ENCODE results near the gene FBXW11. TPM values are rescaled to one million over a fixed set of nuclear protein-coding genes. Genes with fewer than 3 reads are reported as not detected.
"Not testable (repeated sequence)": the region's sequence is repeated elsewhere in the genome, so short reads cannot be mapped to it uniquely, and the experiment has no call there.

The FBXW11 gene
- total RNA-seq, 3 donors from 2014 or later: 60.3 to 81.5 (median 64.0) TPM

DNA sequence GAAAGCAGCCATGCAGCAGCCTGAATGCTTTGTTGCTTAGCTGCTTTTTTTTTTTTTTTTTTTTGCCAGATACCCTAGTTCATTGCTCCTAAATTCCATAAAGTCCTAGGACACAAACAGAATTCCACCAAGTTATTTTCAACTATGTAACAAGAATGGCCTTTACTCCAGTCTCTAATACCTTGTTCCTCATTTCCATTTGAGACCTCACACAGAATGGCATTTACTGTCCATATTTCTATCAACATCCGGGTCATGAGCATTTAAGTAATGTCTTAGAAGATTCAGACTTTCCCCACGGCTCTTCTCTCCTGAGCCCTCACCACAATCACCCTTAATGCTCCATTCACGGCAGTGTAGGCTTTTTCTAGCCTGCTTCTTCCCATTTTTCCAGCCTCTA lies 31.7 kb upstream of the FBXW11 start:
- no peaks in the 10 kb centered on the region for H3K27me3 ChIP-seq
- H3K9me3 ChIP-seq: no peaks in the 10 kb centered on the region
- H3K27ac ChIP-seq: no peak overlapping the region
- H3K36me3 ChIP-seq: no peaks in the 10 kb centered on the region
- no peak overlapping the region for H3K4me3 ChIP-seq
- H3K4me1 ChIP-seq: no peaks in the 10 kb centered on the region
- intact Hi-C loops (cut with DNase I; ENCODE audit: low total_unique reads): no loop called here
- no peak for DNase-seq (ENCODE audit: low spot score in 2 of 2)
- TF ChIP-seq POLR2AphosphoS5 (IDR thresholded peaks at IDR 0.05) (no peak), POLR2A (IDR thresholded peaks at IDR 0.05) (no peak)
- TF ChIP-seq, protein P1, sequence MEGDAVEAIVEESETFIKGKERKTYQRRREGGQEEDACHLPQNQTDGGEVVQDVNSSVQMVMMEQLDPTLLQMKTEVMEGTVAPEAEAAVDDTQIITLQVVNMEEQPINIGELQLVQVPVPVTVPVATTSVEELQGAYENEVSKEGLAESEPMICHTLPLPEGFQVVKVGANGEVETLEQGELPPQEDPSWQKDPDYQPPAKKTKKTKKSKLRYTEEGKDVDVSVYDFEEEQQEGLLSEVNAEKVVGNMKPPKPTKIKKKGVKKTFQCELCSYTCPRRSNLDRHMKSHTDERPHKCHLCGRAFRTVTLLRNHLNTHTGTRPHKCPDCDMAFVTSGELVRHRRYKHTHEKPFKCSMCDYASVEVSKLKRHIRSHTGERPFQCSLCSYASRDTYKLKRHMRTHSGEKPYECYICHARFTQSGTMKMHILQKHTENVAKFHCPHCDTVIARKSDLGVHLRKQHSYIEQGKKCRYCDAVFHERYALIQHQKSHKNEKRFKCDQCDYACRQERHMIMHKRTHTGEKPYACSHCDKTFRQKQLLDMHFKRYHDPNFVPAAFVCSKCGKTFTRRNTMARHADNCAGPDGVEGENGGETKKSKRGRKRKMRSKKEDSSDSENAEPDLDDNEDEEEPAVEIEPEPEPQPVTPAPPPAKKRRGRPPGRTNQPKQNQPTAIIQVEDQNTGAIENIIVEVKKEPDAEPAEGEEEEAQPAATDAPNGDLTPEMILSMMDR (IDR thresholded peaks at IDR 0.05): no peak

DNA sequence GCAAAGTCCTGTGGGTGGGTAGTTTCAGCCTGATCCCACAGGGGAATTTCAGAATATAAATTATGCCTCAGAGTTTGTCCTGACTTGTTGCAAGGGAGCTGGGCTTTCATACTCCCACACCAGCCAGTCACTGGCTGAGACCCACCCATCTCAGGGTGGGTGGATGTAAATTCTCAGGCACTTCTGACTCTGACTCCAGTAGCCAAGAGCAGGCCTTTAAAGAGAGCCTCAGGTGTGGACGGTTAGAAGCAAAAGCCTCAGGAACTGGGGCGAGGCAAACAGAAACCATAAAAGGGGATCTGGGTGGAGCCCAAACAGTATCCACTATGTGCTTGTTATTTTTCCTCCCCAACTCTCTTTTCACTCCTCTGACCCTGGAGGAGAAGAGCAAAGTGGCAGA lies 28.6 kb upstream of the FBXW11 start:
- H3K36me3 ChIP-seq: no peaks in the 10 kb centered on the region
- DNase-seq (ENCODE audit: low spot score in 2 of 2): no peak
- no peak overlapping the region for H3K4me3 ChIP-seq
- H3K4me1 ChIP-seq: no peaks in the 10 kb centered on the region
- TF ChIP-seq POLR2A (IDR thresholded peaks at IDR 0.05) (no peak), POLR2AphosphoS5 (IDR thresholded peaks at IDR 0.05) (no peak)
- TF ChIP-seq, protein P1 (IDR thresholded peaks at IDR 0.05): no peak
- no peaks in the 10 kb centered on the region for H3K27me3 ChIP-seq
- intact Hi-C loops (cut with DNase I; ENCODE audit: low total_unique reads): no loop called here
- H3K27ac ChIP-seq: no peak overlapping the region
- no peaks in the 10 kb centered on the region for H3K9me3 ChIP-seq

DNA sequence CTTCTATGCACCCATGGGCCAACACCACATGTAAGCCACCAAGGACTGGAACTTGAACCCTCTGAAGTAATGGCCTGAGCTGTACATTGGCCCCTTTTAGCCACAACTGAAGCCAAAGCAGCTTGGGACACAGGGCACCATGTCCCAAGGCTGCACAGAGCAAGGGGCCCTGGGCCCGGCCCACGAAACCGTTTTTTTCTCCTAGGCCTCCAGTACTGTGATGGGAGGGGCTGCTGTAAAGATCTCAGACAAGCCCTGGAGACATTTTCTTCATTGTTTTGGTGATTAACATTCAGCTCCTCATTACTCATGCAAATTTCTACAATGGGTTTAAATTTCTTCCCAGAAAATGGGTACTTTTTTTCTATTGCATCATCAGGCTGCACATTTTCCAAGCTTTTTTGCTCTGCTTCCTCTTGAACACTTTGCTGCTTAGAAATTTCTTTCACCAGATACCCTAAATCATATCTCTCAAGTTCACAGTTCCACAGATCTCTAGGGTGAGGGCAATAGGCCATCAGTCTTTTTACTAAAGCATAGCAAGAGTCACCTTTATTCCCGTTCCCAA lies 25.5 kb upstream of the FBXW11 start:
- intact Hi-C loops (cut with DNase I; ENCODE audit: low total_unique reads): no loop called here
- TF ChIP-seq POLR2AphosphoS5 (IDR thresholded peaks at IDR 0.05) (no peak), POLR2A (IDR thresholded peaks at IDR 0.05) (no peak)
- TF ChIP-seq, protein P1 (IDR thresholded peaks at IDR 0.05): no peak
- no peak overlapping the region for H3K27ac ChIP-seq

DNA sequence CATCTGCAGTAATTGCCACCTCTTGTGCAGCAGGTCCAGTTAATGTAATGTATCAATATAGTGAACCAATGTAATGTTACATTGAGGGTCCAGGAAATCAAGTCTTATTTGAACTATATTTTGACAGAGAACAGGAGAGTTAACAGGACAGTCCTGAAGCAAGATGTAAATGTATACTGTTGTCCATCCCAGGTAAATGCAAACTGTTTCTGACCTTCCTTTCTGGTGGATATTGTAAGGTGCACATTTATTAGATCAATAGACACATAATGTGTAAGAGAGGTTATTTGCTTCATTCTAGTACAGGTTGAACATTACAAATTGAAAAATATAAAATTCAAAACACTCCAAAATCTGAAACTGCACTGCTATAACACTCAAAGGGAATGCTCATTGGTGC lies 23.4 kb upstream of the FBXW11 start:
- Histone ChIP-seq H3K27me3 (no peaks in the 10 kb centered on the region), H3K9me3 (no peaks in the 10 kb centered on the region), H3K27ac (no peak overlapping the region), H3K4me3 (no peak overlapping the region), H3K4me1 (no peaks in the 10 kb centered on the region), H3K36me3 (no peaks in the 10 kb centered on the region)
- intact Hi-C loops (cut with DNase I; ENCODE audit: low total_unique reads): no loop called here
- DNase-seq (ENCODE audit: low spot score in 2 of 2): no peak
- TF ChIP-seq, protein P1 (IDR thresholded peaks at IDR 0.05): no peak
- no peak for TF ChIP-seq POLR2A (IDR thresholded peaks at IDR 0.05)
- no peak for TF ChIP-seq POLR2AphosphoS5 (IDR thresholded peaks at IDR 0.05)

More for the DNA sequence above, 25.5 kb upstream of the FBXW11 start:
- no peak overlapping the region for H3K4me3 ChIP-seq
- DNase-seq (ENCODE audit: low spot score in 2 of 2): no peak
- no peaks in the 10 kb centered on the region for H3K4me1 ChIP-seq
- no peaks in the 10 kb centered on the region for H3K9me3 ChIP-seq
- no peaks in the 10 kb centered on the region for H3K36me3 ChIP-seq
- H3K27me3 ChIP-seq: no peaks in the 10 kb centered on the region

DNA sequence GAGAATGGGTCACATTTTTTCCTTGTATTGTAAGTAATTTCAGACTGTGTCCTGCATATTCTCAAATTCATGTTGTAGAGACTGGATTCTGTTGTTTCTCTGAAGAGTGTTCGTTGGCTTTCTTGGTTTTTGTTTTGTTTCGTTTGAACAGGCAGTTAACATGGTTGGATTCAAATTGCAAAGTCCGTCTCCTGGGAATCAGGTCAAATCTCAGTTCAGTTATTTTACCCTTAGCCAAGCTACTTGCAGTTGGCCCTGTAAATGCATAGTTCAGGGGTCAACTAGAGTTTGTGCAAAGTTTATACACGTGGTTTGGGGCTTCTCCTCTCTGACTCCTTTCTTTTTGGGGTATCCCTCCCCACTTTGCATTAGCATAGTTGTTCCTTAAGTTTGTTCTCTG lies 21.7 kb upstream of the FBXW11 start:
- no peaks in the 10 kb centered on the region for H3K27me3 ChIP-seq
- no peaks in the 10 kb centered on the region for H3K4me1 ChIP-seq
- no peak overlapping the region for H3K27ac ChIP-seq
- no peak for TF ChIP-seq POLR2AphosphoS5 (IDR thresholded peaks at IDR 0.05)
- TF ChIP-seq, protein P1 (IDR thresholded peaks at IDR 0.05): no peak
- TF ChIP-seq POLR2A (IDR thresholded peaks at IDR 0.05): no peak
- H3K4me3 ChIP-seq: no peak overlapping the region
- no peaks in the 10 kb centered on the region for H3K9me3 ChIP-seq
- no peak for DNase-seq (ENCODE audit: low spot score in 2 of 2)
- intact Hi-C loops (cut with DNase I; ENCODE audit: low total_unique reads): no loop called here
- H3K36me3 ChIP-seq: no peaks in the 10 kb centered on the region

DNA sequence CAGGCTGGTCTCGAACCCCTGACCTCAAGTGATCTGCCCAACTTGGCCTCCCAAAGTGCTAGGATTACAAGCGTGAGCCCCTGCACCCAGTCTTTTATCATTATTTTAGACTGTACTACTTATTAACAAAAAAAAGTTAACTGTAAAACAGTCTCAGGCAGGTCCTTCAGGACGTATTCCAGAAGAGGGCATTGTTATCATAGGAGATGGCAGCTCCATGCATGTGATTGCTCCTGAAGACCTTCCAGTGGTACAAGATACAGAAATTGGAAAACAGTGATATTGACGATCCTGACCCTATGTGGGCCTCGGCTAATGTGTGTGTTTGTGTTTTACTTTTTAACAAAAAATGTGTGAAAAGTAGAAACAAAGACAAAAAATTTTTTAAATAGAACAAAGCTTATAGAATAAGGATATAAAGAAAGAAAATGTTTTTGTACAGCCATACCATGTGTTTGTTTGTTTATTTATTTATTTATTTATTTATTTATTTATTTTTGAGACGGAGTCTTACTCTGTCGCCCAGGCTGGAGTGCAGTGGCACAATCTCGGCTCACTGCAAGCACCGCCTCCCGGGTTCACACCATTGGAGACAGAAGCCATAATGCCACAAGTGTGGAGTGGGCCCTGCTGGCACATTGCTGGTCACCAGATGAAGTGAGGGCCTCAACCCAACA lies 13.8 kb upstream of the FBXW11 start:
- H3K9me3 ChIP-seq; H3K27me3 ChIP-seq; intact Hi-C loops (cut with DNase I; ENCODE audit: low total_unique reads); H3K4me1 ChIP-seq; DNase-seq (ENCODE audit: low spot score in 2 of 2); H3K27ac ChIP-seq; H3K4me3 ChIP-seq; H3K36me3 ChIP-seq: not testable (repeated sequence)
